ENCODE results near the gene SAFB. TPM values are rescaled to one million over a fixed set of nuclear protein-coding genes. Genes with fewer than 3 reads are reported as not detected.

The SAFB gene
- total and polyA plus RNA-seq, 2 of the 4 experiments (the other 2 are of a cell fraction): 18.5 to 41.2 TPM

- POLR2A ChIA-PET (ENCODE audit: unreplicated experiment): no interaction called here
- Histone ChIP-seq H3K18ac (ENCODE audit: low read depth, low read length) (no peak overlapping the region), H3K9ac (ENCODE audit: low read depth, low read length) (no peak overlapping the region), H3K9me1 (ENCODE audit: insufficient read depth, low read length) (peaks cover 23% of the 10 kb centered on the region), H3K4me3 (ENCODE audit: insufficient read depth, low read depth, low read length) (no peak overlapping the region), H2BK5ac (ENCODE audit: low read depth, low read length, poor library complexity, severe bottlenecking) (no peak overlapping the region), H3K4me2 (ENCODE audit: low read depth, low read length) (no peak overlapping the region), H3K27ac (ENCODE audit: insufficient read depth, low read length) (no peak overlapping the region), H2AK5ac (ENCODE audit: low read depth, low read length) (no peak overlapping the region), H2AFZ (replicated peaks; ENCODE audit: low read length, poor library complexity) (no peak overlapping the region), H3K36me3 (ENCODE audit: control insufficient read depth, insufficient read depth, low read length) (peaks cover 29% of the 10 kb centered on the region), H4K8ac (ENCODE audit: low read depth in 2 of 2, low read length in 2 of 2) (no peak overlapping the region), H2BK15ac (ENCODE audit: low read depth, low read length) (no peak overlapping the region), H3K14ac (replicated peaks; ENCODE audit: low read depth, low read length) (no peak overlapping the region), H4K20me1 (ENCODE audit: insufficient read depth, low read length) (peaks cover 80% of the 10 kb centered on the region), H4K91ac (ENCODE audit: insufficient read depth, low read depth, low read length) (no peak overlapping the region), H2BK20ac (ENCODE audit: low read depth, low read length) (no peak overlapping the region), H2BK120ac (ENCODE audit: low read depth, low read length) (no peak overlapping the region), H3K4ac (ENCODE audit: low read depth, low read length) (no peak overlapping the region), H4K5ac (ENCODE audit: low read depth, low read length) (no peak overlapping the region), H3K9me3 (ENCODE audit: control insufficient read depth, insufficient read depth, low read length) (no peaks in the 10 kb centered on the region), H3K4me1 (ENCODE audit: control insufficient read depth, insufficient read depth, low read length) (peaks cover 8% of the 10 kb centered on the region), H3K79me1 (ENCODE audit: low read depth in 1 of 2, low read length in 2 of 2) (peaks cover 22 to 66% of the 10 kb centered on the region in 2 experiments; a peak in 3 of 4 replicates), H3K27me3 (ENCODE audit: control insufficient read depth, insufficient read depth, low read length) (no peaks in the 10 kb centered on the region), H2AK9ac (replicated peaks; ENCODE audit: low read depth, low read length, poor library complexity) (no peak overlapping the region), H3K23ac (ENCODE audit: low read depth, low read length) (no peak overlapping the region), H3K56ac (ENCODE audit: extremely low read depth, insufficient read depth, low read length) (no peak overlapping the region)
- CTCF ChIA-PET: no interaction called here
- WGBS, 2 experiments (ENCODE audit: extremely low coverage in 2 of 2, insufficient read length in 1 of 2): 100% methylated on average over 1 of the region's 4 CpGs; no CpG with 5 or more reads in 1 of the 2 experiments
- intact Hi-C loops (cut with micrococcal nuclease) (no loop called here), in situ Hi-C loops (cut with MboI; ENCODE audit: low sequenced_read_pairs) (no loop called here), dilution Hi-C loops (cut with HindIII; ENCODE audit: low sequenced_read_pairs, unreplicated experiment) (no loop called here)
- no peak for TF ChIP-seq RFX5 (IDR thresholded peaks at IDR 0.05; ENCODE audit: low read depth, low read length)
- no peak for TF ChIP-seq MAFK (IDR thresholded peaks at IDR 0.05; ENCODE audit: low read depth, low read length)
- no peak for TF ChIP-seq CHD1 (IDR thresholded peaks at IDR 0.05; ENCODE audit: low read depth, low read length)
- no peak for ATAC-seq (ENCODE audit: low read depth)
- DNase-seq: no peak
- BruUV-seq (replicated peaks): no TSS peak
Observed at GRCh38 chr19:5641171-5641570, 18.3 kb downstream of the SAFB start.
